ENCODE measurements around the gene COX6B1. TPM values are rescaled to one million over a fixed set of nuclear protein-coding genes. Genes with fewer than 3 reads are reported as not detected.

COX6B1 gene
- total RNA-seq, 2 donors from 2014 or later, result 363 to 400 TPM

DNA sequence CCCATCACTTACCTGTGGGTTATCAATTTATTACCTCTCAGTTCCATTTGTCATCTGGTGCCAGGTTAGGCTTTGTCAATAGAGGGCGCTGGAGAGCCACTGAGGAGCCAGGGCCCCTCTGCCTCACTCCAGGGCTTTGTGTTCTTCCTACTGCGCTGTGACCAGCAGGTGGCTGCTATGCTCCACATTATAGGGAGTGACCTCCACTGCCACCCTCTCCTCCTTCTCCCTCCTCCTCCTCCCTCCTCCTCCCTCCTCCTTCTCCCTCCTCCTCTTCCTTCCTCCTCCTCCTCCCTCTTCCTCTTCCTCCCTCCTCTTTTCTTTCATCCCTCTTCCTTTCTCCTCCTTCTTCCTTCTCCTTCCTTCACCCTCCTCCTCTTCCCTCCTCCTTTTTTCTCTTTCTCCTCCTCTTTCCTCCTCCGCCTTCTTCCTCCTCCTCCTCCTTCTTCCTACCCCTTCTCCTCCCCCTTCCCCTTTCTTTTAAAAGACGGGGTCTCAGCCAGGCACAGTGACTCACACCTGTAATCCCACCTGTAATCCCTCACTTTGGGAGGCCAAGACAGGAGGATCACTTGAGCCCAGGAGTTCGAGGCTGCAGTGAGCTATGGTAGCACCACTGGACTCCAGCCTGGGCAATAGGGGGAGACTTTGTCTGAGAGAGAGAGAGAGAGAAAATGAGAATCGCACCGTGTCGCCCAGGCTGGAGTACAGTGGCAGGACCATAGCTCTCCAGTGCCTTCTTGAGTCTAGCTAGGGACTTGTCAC lies 45.9 kb downstream of the COX6B1 start:
- H3K27me3 Mint-ChIP-seq, result no peaks in the 10 kb centered on the region
- ATAC-seq (peak; percentile 100), DNase-seq (ENCODE audit: low spot score) (peak; percentile 91)
- H3K4me1 Mint-ChIP-seq (ENCODE audit: low read depth in 2 of 2), result peaks cover 0 to 16% of the 10 kb centered on the region in 2 donors
- no peaks in the 10 kb centered on the region for H3K36me3 Mint-ChIP-seq
- peak overlapping the region; percentile 39 to 67 for H3K27ac Mint-ChIP-seq
- H3K4me3 Mint-ChIP-seq, result no peak overlapping the region
- no peaks in the 10 kb centered on the region for H3K9me3 Mint-ChIP-seq

DNA sequence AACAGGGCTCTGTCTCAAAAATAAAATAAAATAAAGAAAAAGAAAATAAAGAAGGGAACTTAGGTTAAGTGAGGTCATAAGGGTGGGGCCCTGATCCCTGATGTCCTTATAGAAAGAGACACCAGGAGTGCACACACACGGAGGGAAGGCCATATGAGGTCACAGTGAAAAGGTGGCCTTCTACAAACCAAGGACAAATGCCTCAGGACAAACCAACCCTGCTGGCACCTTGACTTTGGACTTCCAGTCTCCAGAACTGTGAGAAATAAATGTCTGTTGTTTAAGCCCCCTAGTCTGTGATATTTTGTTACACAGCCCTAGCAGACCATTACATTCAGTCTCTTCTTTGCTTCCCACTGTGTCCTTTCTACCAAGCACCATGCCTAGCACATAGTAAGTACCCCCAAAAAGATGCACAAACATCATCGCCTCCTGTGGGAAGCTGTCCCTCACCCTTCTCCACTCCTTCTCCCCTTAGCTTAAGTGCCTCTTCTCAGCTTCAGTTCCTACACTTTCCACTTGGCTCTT lies 47.8 kb downstream of the COX6B1 start:
- no peak for ATAC-seq
- Mint-ChIP-seq H3K9me3 (no peaks in the 10 kb centered on the region), H3K4me1 (ENCODE audit: low read depth in 2 of 2) (peaks cover 0 to 20% of the 10 kb centered on the region in 2 donors), H3K27me3 (no peaks in the 10 kb centered on the region), H3K27ac (no peak overlapping the region), H3K4me3 (no peak overlapping the region), H3K36me3 (no peaks in the 10 kb centered on the region)
- DNase-seq (ENCODE audit: low spot score), result no peak

DNA sequence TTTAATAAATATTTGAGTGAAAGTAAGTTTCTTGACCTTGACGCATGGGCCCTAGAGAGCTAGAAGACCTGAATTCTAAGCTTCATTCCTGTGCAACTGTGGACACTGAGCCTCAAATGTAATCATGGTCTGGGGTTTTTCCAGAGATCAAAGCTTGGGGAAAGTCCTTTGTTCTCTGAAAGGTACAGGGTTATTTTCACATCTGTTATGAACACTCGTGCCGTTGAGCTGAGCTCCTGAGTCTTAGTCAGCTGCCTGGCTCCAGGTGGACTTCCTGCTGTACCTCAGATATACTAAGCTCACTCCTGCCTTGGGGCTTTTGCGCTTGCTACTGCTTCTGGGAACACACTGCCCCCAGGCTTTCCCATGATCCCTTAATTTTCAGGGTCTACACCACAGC lies 48.7 kb downstream of the COX6B1 start:
- no peaks in the 10 kb centered on the region for H3K9me3 Mint-ChIP-seq
- H3K4me1 Mint-ChIP-seq (ENCODE audit: low read depth in 2 of 2), result peaks cover under 1 to 20% of the 10 kb centered on the region in 2 donors
- H3K27me3 Mint-ChIP-seq, result no peaks in the 10 kb centered on the region
- no peak for ATAC-seq
- no peak overlapping the region for H3K4me3 Mint-ChIP-seq
- no peak for DNase-seq (ENCODE audit: low spot score)
- no peaks in the 10 kb centered on the region for H3K36me3 Mint-ChIP-seq
- peak overlapping the region in 1 of 2 donors; percentile 25 for H3K27ac Mint-ChIP-seq

DNA sequence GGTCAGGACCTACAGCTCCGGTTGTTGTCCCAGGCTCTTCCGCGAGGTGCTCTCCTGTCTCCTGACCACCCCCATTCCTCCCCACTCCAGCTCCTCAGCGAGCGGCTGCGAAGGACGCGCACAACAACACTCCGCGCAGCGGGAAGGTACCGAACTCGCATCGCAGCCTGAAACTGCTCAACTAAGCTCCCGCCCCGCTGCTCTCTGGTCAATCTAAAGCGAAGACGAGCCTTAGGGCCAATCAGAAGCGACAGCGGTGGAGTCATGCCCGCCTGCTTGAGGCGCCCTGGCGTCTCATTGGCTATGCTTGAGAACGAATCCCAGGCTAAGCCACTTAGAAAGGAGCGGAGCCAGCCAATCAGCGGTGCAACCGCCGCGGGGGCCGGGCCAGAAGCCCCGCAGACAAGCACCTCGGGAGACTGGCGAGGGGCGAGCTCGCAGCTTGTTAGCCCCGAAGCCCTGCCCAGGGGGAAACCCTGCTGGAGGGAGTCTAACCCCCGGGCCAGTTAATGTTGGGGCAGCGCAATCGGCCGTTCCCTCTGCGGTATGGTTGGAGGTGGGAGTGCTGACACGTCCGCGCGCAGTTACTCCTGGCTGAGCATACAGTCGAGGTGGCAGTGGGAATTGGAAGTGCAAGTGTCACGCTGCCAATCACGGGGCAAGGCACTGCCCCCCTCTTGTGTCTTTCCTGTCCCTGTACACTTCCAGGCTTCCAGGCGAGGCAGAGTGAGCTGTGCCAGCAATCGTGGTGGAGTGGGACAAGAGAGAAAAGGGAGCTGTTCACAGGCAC lies 54.3 kb downstream of the COX6B1 start:
- Mint-ChIP-seq H3K4me1 (ENCODE audit: low read depth in 2 of 2) (peaks cover 9 to 14% of the 10 kb centered on the region in 2 donors), H3K9me3 (no peaks in the 10 kb centered on the region), H3K27me3 (peaks cover 0 to 3% of the 10 kb centered on the region in 2 donors), H3K36me3 (no peaks in the 10 kb centered on the region), H3K27ac (peak overlapping the region; percentile 85 to 98), H3K4me3 (peak overlapping the region; percentile 98)
- ATAC-seq (peak; percentile 99 to 100), DNase-seq (ENCODE audit: low spot score) (peak; percentile 96)

DNA sequence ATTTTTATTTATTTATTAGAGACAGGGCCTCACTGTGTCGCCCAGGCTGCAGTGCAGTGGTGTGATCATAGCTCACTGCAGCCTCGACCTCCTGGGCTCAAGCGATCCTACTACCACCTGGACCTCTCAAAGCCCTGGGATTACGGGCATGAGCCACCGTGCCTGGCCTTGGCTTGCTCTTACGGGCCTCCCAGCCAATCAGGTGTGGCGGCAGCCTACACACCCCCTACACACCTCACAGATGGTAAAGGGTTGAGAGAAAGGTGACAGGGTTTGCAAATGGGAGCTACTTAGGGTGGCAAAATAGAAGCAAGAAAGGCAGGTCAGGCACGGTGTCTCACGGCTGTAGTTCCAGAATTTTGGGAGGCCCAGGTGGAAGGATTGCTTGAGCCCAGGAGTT lies 55.2 kb downstream of the COX6B1 start:
- peaks cover 0 to 3% of the 10 kb centered on the region in 2 donors for H3K27me3 Mint-ChIP-seq
- H3K4me1 Mint-ChIP-seq (ENCODE audit: low read depth in 2 of 2), result peaks cover 9 to 16% of the 10 kb centered on the region in 2 donors
- DNase-seq (ENCODE audit: low spot score) (no peak), ATAC-seq (no peak)
- H3K27ac Mint-ChIP-seq, result no peak overlapping the region
- no peaks in the 10 kb centered on the region for H3K9me3 Mint-ChIP-seq
- H3K36me3 Mint-ChIP-seq, result no peaks in the 10 kb centered on the region
- peak overlapping the region; percentile 98 for H3K4me3 Mint-ChIP-seq

DNA sequence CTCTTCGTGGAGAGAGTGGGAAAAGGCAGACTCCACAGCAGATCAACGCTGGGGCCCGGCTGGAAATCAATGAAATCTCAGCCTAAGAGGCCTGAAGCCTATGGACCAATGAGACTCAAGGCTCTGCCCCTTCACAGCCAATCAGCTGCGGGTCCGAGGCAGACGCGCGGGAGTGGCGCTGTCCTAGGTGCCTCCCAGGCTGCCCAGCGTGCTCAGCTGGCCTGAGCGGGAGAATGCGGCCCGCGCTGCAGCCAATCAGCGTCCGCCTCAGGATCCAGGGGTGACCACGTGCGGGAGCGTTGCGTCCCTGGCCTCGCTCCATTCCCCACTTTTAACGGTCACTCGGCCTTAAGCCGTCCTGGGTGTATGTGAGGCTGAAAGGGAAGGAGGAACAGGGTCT lies 56.1 kb downstream of the COX6B1 start, which contains the start of gene ZBTB32:
ZBTB32 (plus strand) TSS at position 341 of the 400 bp plus-strand sequence. CDS start 10,069 bp downstream, outside the sequence.
- DNase-seq (ENCODE audit: low spot score) (no peak), ATAC-seq (no peak)
- Mint-ChIP-seq H3K9me3 (no peaks in the 10 kb centered on the region), H3K4me1 (ENCODE audit: low read depth in 2 of 2) (peaks cover 9 to 15% of the 10 kb centered on the region in 2 donors), H3K36me3 (no peaks in the 10 kb centered on the region), H3K4me3 (no peak within 1 kb of the TSS), H3K27me3 (peaks cover 0 to 3% of the 10 kb centered on the region in 2 donors), H3K27ac (no peak within 1 kb of the TSS)

Other genes starting within 250 kb of the COX6B1 start
- gene FFAR2, start 200.1 kb upstream of the COX6B1 start, total RNA-seq, result not detected
- not detected for gene KRTDAP, start 157.9 kb upstream of the COX6B1 start, total RNA-seq
- gene DMKN, start 134.7 kb upstream of the COX6B1 start, total RNA-seq, result 1 to 10 TPM in 1 of 2 donors, not detected in 1; 1.8 TPM
- not detected for gene SBSN, start 120.0 kb upstream of the COX6B1 start, total RNA-seq
- not detected for gene GAPDHS, start 114.9 kb upstream of the COX6B1 start, total RNA-seq
- 10 to 100 TPM; 25.3 to 34.4 TPM for gene TMEM147, start 102.7 kb upstream of the COX6B1 start, total RNA-seq
- gene ATP4A, start 84.7 kb upstream of the COX6B1 start, total RNA-seq, result not detected
- gene PMIS2, start 62.1 kb upstream of the COX6B1 start, total RNA-seq, result not detected
- gene HAUS5, start 35.6 kb upstream of the COX6B1 start, total RNA-seq, result 10 to 100 TPM; 29.2 to 55.0 TPM
- 100 to 1,000 TPM; 109 to 110 TPM for gene RBM42, start 19.3 kb upstream of the COX6B1 start, total RNA-seq
- 1 to 10 TPM in 1 of 2 donors, under 1 TPM in 1; 0.39 to 1.2 TPM for gene ETV2, start 6.6 kb upstream of the COX6B1 start, total RNA-seq
- under 1 TPM; 0.38 to 0.70 TPM for gene UPK1A, start 18.2 kb downstream of the COX6B1 start, total RNA-seq
- 100 to 1,000 TPM; 191 to 295 TPM for gene ZBTB32, start 56.2 kb downstream of the COX6B1 start, total RNA-seq
- gene KMT2B, start 69.7 kb downstream of the COX6B1 start, total RNA-seq, result 100 to 1,000 TPM in 1 of 2 donors, 10 to 100 TPM in 1; 80.1 to 137 TPM
- 100 to 1,000 TPM in 1 of 2 donors, 10 to 100 TPM in 1; 80.4 to 193 TPM for gene IGFLR1, start 94.1 kb downstream of the COX6B1 start, total RNA-seq
- 10 to 100 TPM; 17.0 to 19.1 TPM for gene U2AF1L4, start 97.1 kb downstream of the COX6B1 start, total RNA-seq
- gene PSENEN, start 97.3 kb downstream of the COX6B1 start, total RNA-seq, result 10 to 100 TPM; 66.4 to 84.2 TPM
- gene LIN37, start 100.3 kb downstream of the COX6B1 start, total RNA-seq, result 10 to 100 TPM in 1 of 2 donors, 1 to 10 TPM in 1; 9.6 to 24.7 TPM
- not detected for gene HSPB6, start 108.7 kb downstream of the COX6B1 start, total RNA-seq
- 10 to 100 TPM; 36.2 to 53.8 TPM for gene PROSER3, start 109.9 kb downstream of the COX6B1 start, total RNA-seq
- gene ARHGAP33, start 127.2 kb downstream of the COX6B1 start, total RNA-seq, result 10 to 100 TPM; 31.5 to 45.0 TPM
- gene PRODH2, start 164.5 kb downstream of the COX6B1 start, total RNA-seq, result not detected
- gene NPHS1, start 204.2 kb downstream of the COX6B1 start, total RNA-seq, result not detected
- 1 to 10 TPM; 1.3 to 2.2 TPM for gene KIRREL2, start 208.6 kb downstream of the COX6B1 start, total RNA-seq
- gene APLP1, start 220.3 kb downstream of the COX6B1 start, total RNA-seq, result 1 to 10 TPM; 1.9 TPM

All from natural killer cell treated with Interleukin-12 subunit alpha and Interleukin-12 subunit beta and Interleukin-15 and Interleukin-18, amount 100 ng/mL, for 72 hours (primary cell).